GM23338 (cell line): ENCODE results near the gene NDST1. TPM values are rescaled to one million over a fixed set of nuclear protein-coding genes. Genes with fewer than 3 reads are reported as not detected.

Experiments
- ATAC-seq: fragments of 200-7000 bp; cut with Tn5 transposase; 3 replicates; pipeline ENCODE4 v1.9.1; 2020
- DNase-seq: peaks from one replicate; pipeline ENCODE4 v3.0.0-alpha.2; 2015; ENCODE audit warnings: low spot score
- H2AFZ ChIP-seq: fragments of 200-600 bp; sonication (generic); 2 replicates; pipeline ENCODE4 v1.8.0; 2016; ENCODE audit warnings: antibody characterized with exemption, mild to moderate bottlenecking, moderate library complexity
- H3F3A ChIP-seq: fragments of 200-600 bp; sonication (generic); replicated peaks from 2 replicates; pipeline ENCODE4 v1.8.0; 2017; ENCODE audit warnings: antibody characterized with exemption, mixed run types, low read depth
- H3K27ac ChIP-seq: fragments of 200-600 bp; sonication (generic); 2 replicates; pipeline ENCODE4 v1.6.1; 2016; ENCODE audit warnings: low read depth
- H3K27me3 ChIP-seq: fragments of 200-600 bp; sonication (generic); 2 replicates; pipeline ENCODE4 v1.8.0; 2016; ENCODE audit warnings: mild to moderate bottlenecking, mixed run types, moderate library complexity; ENCODE audit not compliant: insufficient read depth
- H3K36me3 ChIP-seq: fragments of 200-600 bp; sonication (generic); 2 replicates; pipeline ENCODE4 v1.8.0; 2016; ENCODE audit warnings: mild to moderate bottlenecking; ENCODE audit not compliant: insufficient read depth
- H3K4me1 ChIP-seq: fragments of 200-600 bp; sonication (generic); 2 replicates; pipeline ENCODE4 v1.8.0; 2016; ENCODE audit warnings: mild to moderate bottlenecking, moderate library complexity; ENCODE audit not compliant: insufficient read depth
- H3K4me2 ChIP-seq: fragments of 200-600 bp; sonication (generic); 2 replicates; pipeline ENCODE4 v1.7.1; 2017; ENCODE audit warnings: mixed run types
- H3K4me3 ChIP-seq: fragments of 200-600 bp; sonication (generic); 2 replicates; pipeline ENCODE4 v1.6.1; 2016; ENCODE audit warnings: mixed run types
- H3K79me2 ChIP-seq: fragments of 200-600 bp; sonication (generic); replicated peaks from 2 replicates; pipeline ENCODE4 v1.8.0; 2017; ENCODE audit warnings: mild to moderate bottlenecking; ENCODE audit not compliant: insufficient read depth
- H3K9me2 ChIP-seq: fragments of 200-600 bp; sonication (generic); 2 replicates; pipeline ENCODE4 v1.8.0; 2017; ENCODE audit not compliant: insufficient read depth
- H4K20me1 ChIP-seq: fragments of 200-600 bp; sonication (generic); replicated peaks from 2 replicates; pipeline ENCODE4 v1.8.0; 2017; ENCODE audit warnings: mild to moderate bottlenecking; ENCODE audit not compliant: insufficient read depth
- H3K27ac Mint-ChIP-seq: 2 replicates; pipeline ENCODE4 v1.8.0; 2020; ENCODE audit warnings: inconsistent platforms, mild to moderate bottlenecking, moderate library complexity, mixed read lengths
- H3K27me3 Mint-ChIP-seq: 3 replicates; pipeline ENCODE4 v1.8.0; 2022; ENCODE audit warnings: low read depth, mild to moderate bottlenecking, moderate library complexity, mixed read lengths, inconsistent platforms; ENCODE audit not compliant: insufficient read depth, poor library complexity
- H3K36me3 Mint-ChIP-seq: 3 replicates; pipeline ENCODE4 v1.8.0; 2021; ENCODE audit warnings: low read depth, mild to moderate bottlenecking, inconsistent platforms, moderate library complexity, mixed read lengths
- H3K4me1 Mint-ChIP-seq: 3 replicates; pipeline ENCODE4 v1.8.0; 2020; ENCODE audit warnings: mild to moderate bottlenecking, inconsistent platforms, mixed read lengths
- H3K4me3 Mint-ChIP-seq: 3 replicates; pipeline ENCODE4 v1.8.0; 2021; ENCODE audit warnings: moderate library complexity, mild to moderate bottlenecking, inconsistent platforms, mixed read lengths
- H3K9me3 Mint-ChIP-seq: 3 replicates; pipeline ENCODE4 v1.8.0; 2020; ENCODE audit warnings: moderate library complexity, mild to moderate bottlenecking, inconsistent platforms, mixed read lengths
- CREB1 ChIP-seq: fragments of 250-450 bp; sonication (Bioruptor Pico); IDR thresholded peaks from 2 replicates; pipeline ENCODE4 v1.5.0; 2020; ENCODE audit warnings: low read depth, mild to moderate bottlenecking, moderate library complexity
- ETS1 ChIP-seq: IDR thresholded peaks from 2 replicates; pipeline ENCODE4 v1.6.1; 2016; ENCODE audit warnings: antibody characterized with exemption
- EZH2 ChIP-seq: fragments of 200-600 bp; sonication (generic); IDR thresholded peaks from one replicate; pipeline ENCODE4 v1.8.0; 2017; ENCODE audit warnings: antibody characterized with exemption, mild to moderate bottlenecking, low read depth; ENCODE audit not compliant: unreplicated experiment
- JUNB ChIP-seq: IDR thresholded peaks from one replicate; pipeline ENCODE4 v1.6.1; 2016; ENCODE audit warnings: antibody characterized with exemption; ENCODE audit not compliant: unreplicated experiment
- NANOG ChIP-seq: IDR thresholded peaks from 2 replicates; pipeline ENCODE4 v1.6.1; 2016; ENCODE audit warnings: antibody characterized with exemption, borderline replicate concordance
- POLR2AphosphoS5 ChIP-seq: IDR thresholded peaks from 2 replicates; pipeline ENCODE4 v1.6.1; 2016; ENCODE audit warnings: antibody characterized with exemption, low read depth
- REST ChIP-seq: IDR thresholded peaks from one replicate; pipeline ENCODE4 v1.6.1; 2018; ENCODE audit warnings: antibody characterized with exemption; ENCODE audit not compliant: unreplicated experiment
- STAT1 ChIP-seq: IDR thresholded peaks from one replicate; pipeline ENCODE4 v1.6.1; 2016; ENCODE audit warnings: antibody characterized with exemption; ENCODE audit not compliant: unreplicated experiment
- ZNF331 ChIP-seq: fragments of 250-450 bp; sonication (Bioruptor Pico); IDR thresholded peaks from 2 replicates; pipeline ENCODE4 v1.5.0; 2020; ENCODE audit warnings: low read depth, mild to moderate bottlenecking, moderate library complexity
- ZNF462 ChIP-seq: fragments of 250-450 bp; sonication (Bioruptor Pico); IDR thresholded peaks from 2 replicates; pipeline ENCODE4 v1.5.0; 2020; ENCODE audit warnings: mild to moderate bottlenecking, moderate library complexity
- polyA plus RNA-seq: library from polyadenylated mRNA; unstranded; fragments of >200 nt; fragmentation: Nextera tagmentation; extraction: Ambion mirVana; gene quantifications from 2 replicates; pipeline ENCODE4 v1.2.1, GENCODE V29; 2016
- total RNA-seq: library from RNA; depleted of rRNA; stranded (reverse); fragments of >200 nt; shearing (Covaris generic); gene quantifications from 2 replicates; pipeline ENCODE4 v1.2.3, GENCODE V29; 2014

The NDST1 gene
- total and polyA plus RNA-seq, 2 experiments from 2014 or later: 7.3 to 85.0 TPM

GRCh38 chr5:150582241-150583109 lies 74.5 kb downstream of the NDST1 start (continued):
- TF ChIP-seq STAT1 (no peak), ZNF462 (CRISPR knock-in tag) (no peak)

- Histone ChIP-seq H3K27me3 (no peaks in the 10 kb centered on the region), H3F3A (no peaks in the 10 kb centered on the region), H3K27ac (no peak overlapping the region), H3K9me2 (no peaks in the 10 kb centered on the region), H3K4me2 (no peak overlapping the region), H4K20me1 (no peaks in the 10 kb centered on the region), H2AFZ (no peak overlapping the region), H3K4me3 (no peak overlapping the region), H3K4me1 (no peaks in the 10 kb centered on the region), H3K36me3 (no peaks in the 10 kb centered on the region), H3K79me2 (no peaks in the 10 kb centered on the region)
- DNase-seq (no peak), ATAC-seq (no peak; the same call in 2 of the 3 replicates)
- Mint-ChIP-seq H3K4me1 (peaks cover 5% of the 10 kb centered on the region), H3K27ac (no peak overlapping the region), H3K4me3 (no peak overlapping the region), H3K9me3 (no peaks in the 10 kb centered on the region), H3K27me3 (no peaks in the 10 kb centered on the region), H3K36me3 (no peaks in the 10 kb centered on the region)
- TF ChIP-seq STAT1 (no peak), CREB1 (CRISPR knock-in tag) (no peak), ETS1 (no peak), NANOG (no peak), POLR2AphosphoS5 (no peak), ZNF331 (CRISPR knock-in tag) (no peak), EZH2 (no peak), REST (no peak), JUNB (no peak)
Observed at GRCh38 chr5:150583541-150584225, 75.8 kb downstream of the NDST1 start.
